Measurements from ENCODE around the gene RPL36AL. TPM values are rescaled to one million over a fixed set of nuclear protein-coding genes. Genes with fewer than 3 reads are reported as not detected.
"Not testable (repeated sequence)": the region's sequence is repeated elsewhere in the genome, so short reads cannot be mapped to it uniquely, and the experiment has no call there.

Gene RPL36AL
- total RNA-seq, 1 donor from 2014 or later, result 138 TPM

- DNase-seq (ENCODE audit: missing footprints) (no peak), ATAC-seq (no peak)
- intact Hi-C loops (cut with DNase I), result loop anchor here (5.0 kb wide), 1 partner anchor 35 kb away; the partner anchor contains the start of gene RPS29
Measured at GRCh38 chr14:49622022-49622607, 1.7 kb upstream of the RPL36AL start.

DNA sequence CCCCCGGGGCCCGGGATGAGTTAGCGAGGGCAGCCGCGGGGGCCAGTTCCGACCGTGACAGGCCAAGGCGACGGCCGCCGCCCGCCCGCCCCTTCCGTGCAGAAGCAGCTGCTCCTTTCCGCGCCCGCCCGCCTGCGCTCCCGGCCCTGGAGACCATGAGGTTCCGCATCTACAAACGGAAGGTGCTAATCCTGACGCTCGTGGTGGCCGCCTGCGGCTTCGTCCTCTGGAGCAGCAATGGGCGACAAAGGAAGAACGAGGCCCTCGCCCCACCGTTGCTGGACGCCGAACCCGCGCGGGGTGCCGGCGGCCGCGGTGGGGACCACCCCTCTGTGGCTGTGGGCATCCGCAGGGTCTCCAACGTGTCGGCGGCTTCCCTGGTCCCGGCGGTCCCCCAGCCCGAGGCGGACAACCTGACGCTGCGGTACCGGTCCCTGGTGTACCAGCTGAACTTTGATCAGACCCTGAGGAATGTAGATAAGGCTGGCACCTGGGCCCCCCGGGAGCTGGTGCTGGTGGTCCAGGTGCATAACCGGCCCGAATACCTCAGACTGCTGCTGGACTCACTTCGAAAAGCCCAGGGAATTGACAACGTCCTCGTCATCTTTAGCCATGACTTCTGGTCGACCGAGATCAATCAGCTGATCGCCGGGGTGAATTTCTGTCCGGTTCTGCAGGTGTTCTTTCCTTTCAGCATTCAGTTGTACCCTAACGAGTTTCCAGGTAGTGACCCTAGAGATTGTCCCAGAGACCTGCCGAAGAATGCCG is 872 bp upstream of the RPL36AL start:
- peak; percentile 65 for ATAC-seq
- DNase-seq (ENCODE audit: missing footprints), result peak; percentile 93
- intact Hi-C loops (cut with DNase I), result loop anchor here (2.0 to 5.0 kb wide), 2 partner anchors 14 to 34 kb away; partner anchors contain the start of genes DNAAF2 and RPS29

GRCh38 chr14:49619730-49620129 is 696 bp downstream of the RPL36AL start:
- DNase-seq (ENCODE audit: missing footprints) (no peak), ATAC-seq (no peak)
- intact Hi-C loops (cut with DNase I), result loop anchor here (2.0 to 5.0 kb wide), 3 partner anchors 15 to 32 kb away; partner anchors contain the start of genes DNAAF2, LRR1 and RPS29

DNA sequence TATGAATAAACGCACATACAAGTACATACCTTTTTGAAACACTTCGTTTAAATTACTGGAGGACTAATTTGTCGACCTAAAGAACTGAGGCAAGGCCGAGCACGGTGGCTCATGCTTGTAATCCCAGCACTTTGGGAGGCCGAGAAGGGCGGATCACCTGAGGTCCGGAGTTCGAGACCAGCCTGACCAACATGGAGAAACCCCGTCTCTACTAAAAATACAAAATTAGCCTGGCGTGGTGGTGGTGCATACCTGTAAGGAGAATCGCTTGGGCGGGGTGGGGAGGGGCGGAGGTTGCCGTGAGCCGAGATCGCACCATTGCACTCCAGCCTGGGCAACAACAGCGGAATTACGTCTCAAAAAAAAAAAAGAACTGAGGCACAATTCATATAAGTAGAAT is 1.2 kb downstream of the RPL36AL start:
- intact Hi-C loops (cut with DNase I), result loop anchor here (2.0 kb wide), 1 partner anchor 20 kb away; the partner anchor contains the start of gene LRR1
- not testable (repeated sequence) for ATAC-seq; DNase-seq (ENCODE audit: missing footprints)

- DNase-seq (ENCODE audit: missing footprints) (no peak), ATAC-seq (no peak)
- intact Hi-C loops (cut with DNase I), result loop anchor here (2.0 kb wide), 1 partner anchor 19 kb away; the partner anchor contains the start of gene LRR1
Measured at GRCh38 chr14:49617852-49618519, 2.4 kb downstream of the RPL36AL start.

GRCh38 chr14:49615776-49616175 is 4.7 kb downstream of the RPL36AL start:
- intact Hi-C loops (cut with DNase I), result no loop called here
- ATAC-seq (no peak), DNase-seq (ENCODE audit: missing footprints) (no peak)

GRCh38 chr14:49614196-49614595 is 6.2 kb downstream of the RPL36AL start:
- DNase-seq (ENCODE audit: missing footprints) (no peak), ATAC-seq (no peak)
- intact Hi-C loops (cut with DNase I), result no loop called here

- DNase-seq (ENCODE audit: missing footprints) (no peak), ATAC-seq (no peak)
- intact Hi-C loops (cut with DNase I), result no loop called here
Measured at GRCh38 chr14:49612671-49613070, 7.8 kb downstream of the RPL36AL start.

DNA sequence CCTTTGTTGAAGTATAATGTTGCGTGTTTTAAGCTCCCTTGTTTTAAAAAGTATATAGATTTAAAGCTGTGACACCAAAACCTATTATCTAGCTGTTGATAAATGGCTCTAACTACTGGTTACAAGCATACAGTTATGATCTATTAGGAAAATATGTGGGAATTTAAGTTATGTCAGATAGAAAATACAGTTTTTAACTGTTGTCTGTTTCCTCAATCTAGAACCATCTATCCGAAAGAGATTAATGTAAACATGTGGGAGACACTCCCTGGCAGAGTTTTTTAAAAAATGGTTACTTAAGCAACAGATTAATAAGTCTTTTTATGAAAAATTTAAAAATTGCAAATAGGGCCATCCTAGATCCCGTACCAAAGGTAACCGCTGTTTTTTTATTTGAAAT is 8.2 kb downstream of the RPL36AL start:
- no peak for ATAC-seq
- intact Hi-C loops (cut with DNase I), result no loop called here
- DNase-seq (ENCODE audit: missing footprints), result no peak

- DNase-seq (ENCODE audit: missing footprints) (no peak), ATAC-seq (no peak)
- intact Hi-C loops (cut with DNase I), result no loop called here
Measured at GRCh38 chr14:49607583-49607982, 12.8 kb downstream of the RPL36AL start.

DNA sequence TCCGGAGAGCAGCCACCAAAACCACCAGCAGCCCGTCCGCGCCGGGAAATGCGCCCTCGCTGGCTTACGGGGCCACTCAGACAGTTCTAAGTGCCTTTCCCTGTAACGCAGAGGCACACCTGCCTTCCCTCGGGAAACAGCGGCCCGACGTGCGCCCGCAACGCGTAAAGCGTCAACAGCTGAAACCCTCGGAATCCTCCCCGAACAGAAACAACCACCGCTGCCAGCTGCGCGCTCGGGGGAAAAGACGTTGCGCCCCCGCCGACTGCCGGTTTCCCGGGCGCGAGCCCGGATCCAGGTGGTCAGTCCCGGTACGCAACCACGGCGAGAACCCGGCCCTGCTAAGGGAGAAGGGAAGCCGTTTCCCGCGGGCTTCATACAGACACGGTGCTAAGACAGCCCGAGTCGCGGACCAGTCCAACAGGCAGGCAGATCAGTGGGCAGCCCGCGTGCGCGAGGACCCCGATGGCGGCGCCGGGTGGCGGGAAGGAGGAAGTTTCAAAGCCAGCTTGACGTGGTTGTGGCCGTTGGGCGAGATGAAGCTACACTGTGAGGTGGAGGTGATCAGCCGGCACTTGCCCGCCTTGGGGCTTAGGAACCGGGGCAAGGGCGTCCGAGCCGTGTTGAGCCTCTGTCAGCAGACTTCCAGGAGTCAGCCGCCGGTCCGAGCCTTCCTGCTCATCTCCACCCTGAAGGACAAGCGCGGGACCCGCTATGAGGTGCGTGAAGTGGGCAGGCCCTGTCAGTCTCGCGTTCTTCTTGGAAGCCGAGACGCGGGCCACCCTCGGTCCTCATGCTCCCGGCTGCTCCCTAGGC is 21.7 kb downstream of the RPL36AL start, which contains the start of gene LRR1:
Gene LRR1, plus strand, starts transcription at position 456 of the 816 bp plus-strand sequence. Its CDS starts 81 bp downstream, at position 537.
- peak; percentile 95 for DNase-seq (ENCODE audit: missing footprints)
- intact Hi-C loops (cut with DNase I), result loop anchor here (2.0 kb wide), 1 partner anchor 20 kb away; no protein-coding TSS in a partner anchor
- peak; percentile 90 for ATAC-seq

DNA sequence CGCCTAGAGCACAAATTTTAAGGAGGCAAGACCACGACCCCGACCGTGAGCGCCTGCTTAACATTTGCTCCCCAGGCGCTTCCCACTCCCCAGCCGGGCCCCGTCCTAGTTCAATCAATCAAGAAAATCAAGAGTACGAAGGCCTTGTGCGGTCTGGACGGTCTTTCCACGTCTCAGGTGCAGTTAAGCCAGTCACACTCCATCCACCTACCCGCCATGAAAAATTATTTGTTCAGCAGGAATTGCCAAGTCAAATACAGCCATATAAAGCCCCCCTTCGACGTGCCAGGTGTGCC is 22.3 kb downstream of the RPL36AL start:
- ATAC-seq (peak; percentile 32), DNase-seq (ENCODE audit: missing footprints) (no peak)
- intact Hi-C loops (cut with DNase I), result loop anchor here (2.0 kb wide), 1 partner anchor 21 kb away; no protein-coding TSS in a partner anchor

DNA sequence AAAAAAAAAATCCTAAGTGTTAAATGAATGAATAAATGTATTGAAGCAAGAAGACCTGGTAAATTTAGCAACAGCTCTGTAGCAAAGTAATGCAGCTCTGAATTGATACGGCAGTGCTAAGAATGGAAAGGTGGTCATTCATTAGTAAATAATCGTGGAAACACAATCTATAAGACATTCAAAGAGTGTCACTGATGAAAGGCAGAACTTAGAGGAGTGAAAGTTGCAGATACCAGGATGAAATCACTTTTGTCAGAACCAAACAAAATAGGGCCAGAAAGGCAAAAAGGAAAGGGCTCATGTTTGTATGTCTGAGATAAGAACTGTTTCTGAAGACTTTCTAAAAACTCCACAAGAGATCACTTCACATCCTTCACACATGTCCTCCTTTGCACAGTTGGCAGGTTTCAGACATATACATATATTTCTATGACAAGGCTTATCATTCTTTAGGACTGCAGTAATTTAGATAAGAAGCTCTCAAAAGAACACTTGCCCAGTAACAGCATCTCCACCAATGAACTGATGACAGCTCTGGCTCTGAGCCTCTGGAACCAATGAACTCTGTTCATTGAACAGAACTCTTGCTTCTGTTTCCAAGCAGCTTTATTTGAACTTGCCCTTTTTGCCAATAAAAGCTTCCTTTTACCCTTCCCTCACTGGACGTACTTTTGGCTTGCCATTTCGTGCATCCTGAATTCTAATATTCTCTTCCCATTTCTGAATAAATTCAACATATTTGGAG is 25.9 kb downstream of the RPL36AL start:
- intact Hi-C loops (cut with DNase I), result no loop called here
- ATAC-seq (peak; percentile 29), DNase-seq (ENCODE audit: missing footprints) (no peak)

DNA sequence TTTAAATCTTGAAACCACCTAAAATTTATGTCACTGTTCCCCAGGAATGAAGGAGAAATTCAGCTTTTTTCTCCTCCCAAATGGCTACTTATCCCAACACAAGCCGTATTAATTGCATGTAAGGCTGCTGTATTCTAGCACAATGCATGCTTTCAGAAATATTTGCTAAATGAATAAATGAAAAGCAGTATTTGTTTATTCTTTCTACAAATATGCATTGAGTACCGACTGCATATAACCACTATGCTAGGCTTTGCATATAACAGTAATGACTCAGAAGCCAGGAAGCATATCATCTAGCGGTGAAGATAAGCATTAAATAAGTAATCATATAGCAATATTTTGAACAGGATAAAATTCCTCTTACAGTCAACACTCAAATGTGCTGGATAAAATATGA is 27.4 kb downstream of the RPL36AL start:
- ATAC-seq, result no peak
- no peak for DNase-seq (ENCODE audit: missing footprints)
- intact Hi-C loops (cut with DNase I), result no loop called here

DNA sequence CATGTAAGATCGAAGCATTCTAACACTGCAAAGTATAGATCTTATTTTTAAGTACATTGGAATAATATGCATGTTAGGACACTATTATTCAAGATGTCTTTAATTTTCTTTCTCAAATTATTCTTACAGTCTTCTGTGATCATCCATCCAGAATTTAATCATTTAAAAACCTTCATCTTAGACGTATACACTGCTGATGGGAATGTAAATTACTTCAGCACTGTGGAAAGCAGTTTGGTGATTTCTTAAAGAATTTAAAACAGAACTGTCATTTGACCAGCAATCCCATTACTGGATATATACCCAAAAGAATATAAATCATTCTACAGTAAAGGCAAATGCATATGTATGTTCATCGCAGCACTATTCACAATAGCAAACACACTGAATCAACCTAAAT is 31.0 kb downstream of the RPL36AL start:
- DNase-seq (ENCODE audit: missing footprints) (no peak), ATAC-seq (no peak)
- intact Hi-C loops (cut with DNase I), result loop anchor here (5.0 kb wide), 1 partner anchor 33 kb away; the partner anchor contains the start of genes MGAT2 and RPL36AL

DNA sequence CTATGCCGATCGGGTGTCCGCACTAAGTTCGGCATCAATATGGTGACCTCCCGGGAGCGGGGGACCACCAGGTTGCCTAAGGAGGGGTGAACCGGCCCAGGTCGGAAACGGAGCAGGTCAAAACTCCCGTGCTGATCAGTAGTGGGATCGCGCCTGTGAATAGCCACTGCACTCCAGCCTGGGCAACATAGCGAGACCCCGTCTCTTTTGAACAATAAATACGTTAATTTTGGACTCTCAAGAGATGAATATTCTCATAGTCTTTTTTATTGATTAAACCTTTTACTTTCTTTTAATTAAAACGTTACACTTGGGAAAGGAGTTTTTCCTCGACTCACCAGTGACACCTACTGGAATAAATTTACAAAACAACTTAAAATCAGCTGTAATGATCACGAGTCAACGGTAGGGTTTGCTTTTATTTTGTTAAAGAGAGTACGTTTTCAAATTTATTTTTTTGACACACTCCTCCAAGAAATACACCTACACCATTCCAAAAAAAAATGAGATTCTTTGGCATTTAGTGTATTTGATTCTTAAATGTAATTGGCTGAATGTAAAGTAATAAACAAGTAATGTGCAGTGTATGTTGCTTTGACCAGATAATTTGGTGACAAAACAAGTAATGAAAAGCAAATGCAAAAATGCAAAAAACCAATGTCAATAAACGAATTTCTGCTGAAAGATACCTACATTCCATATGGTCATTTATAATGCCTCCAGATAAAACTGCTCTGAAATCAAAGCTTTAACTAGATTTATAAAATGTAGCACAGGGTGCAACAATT is 33.6 kb downstream of the RPL36AL start:
- intact Hi-C loops (cut with DNase I), result loop anchor here (5.0 kb wide), 1 partner anchor 35 kb away; the partner anchor contains the start of genes MGAT2 and RPL36AL
- no peak for DNase-seq (ENCODE audit: missing footprints)
- ATAC-seq, result peak; percentile 21

All from Right ventricle myocardium inferior (tissue), 1 donor.